ENCODE results near the gene RPS19BP1. TPM values are rescaled to one million over a fixed set of nuclear protein-coding genes. Genes with fewer than 3 reads are reported as not detected.
"Not testable (repeated sequence)": the region's sequence is repeated elsewhere in the genome, so short reads cannot be mapped to it uniquely, and the experiment has no call there.

RPS19BP1 gene
- polyA plus RNA-seq, 3 donors from 2014 or later: 139 to 239 (median 180) TPM

DNA sequence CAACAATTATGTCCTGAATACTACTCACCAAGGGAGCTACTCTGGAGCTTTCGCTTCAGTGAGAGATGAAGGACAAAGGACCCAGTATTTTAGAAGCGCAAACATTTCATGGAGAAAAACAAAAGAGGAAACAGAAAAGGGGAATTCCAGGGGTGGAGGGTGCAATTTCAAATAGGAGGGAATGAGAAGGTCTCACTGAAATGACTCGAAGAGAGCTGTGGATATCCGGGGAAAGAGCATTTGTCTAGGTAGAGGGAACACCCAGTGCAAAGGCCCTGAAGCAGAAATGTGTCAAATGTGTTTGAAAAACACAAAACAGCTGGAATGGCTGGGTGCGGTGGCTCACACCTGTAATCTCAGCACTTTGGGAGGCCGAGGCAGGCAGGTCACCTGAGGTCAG lies 2.4 kb downstream of the RPS19BP1 start:
- peaks cover 0 to 7% (median 4%) of the 10 kb centered on the region in 3 donors for H3K36me3 Mint-ChIP-seq
- peak overlapping the region; percentile 3 to 87 (median 78) for H3K27ac Mint-ChIP-seq
- peak overlapping the region in 2 of 5 donors; percentile 12 to 53 for H3K4me3 Mint-ChIP-seq

DNA sequence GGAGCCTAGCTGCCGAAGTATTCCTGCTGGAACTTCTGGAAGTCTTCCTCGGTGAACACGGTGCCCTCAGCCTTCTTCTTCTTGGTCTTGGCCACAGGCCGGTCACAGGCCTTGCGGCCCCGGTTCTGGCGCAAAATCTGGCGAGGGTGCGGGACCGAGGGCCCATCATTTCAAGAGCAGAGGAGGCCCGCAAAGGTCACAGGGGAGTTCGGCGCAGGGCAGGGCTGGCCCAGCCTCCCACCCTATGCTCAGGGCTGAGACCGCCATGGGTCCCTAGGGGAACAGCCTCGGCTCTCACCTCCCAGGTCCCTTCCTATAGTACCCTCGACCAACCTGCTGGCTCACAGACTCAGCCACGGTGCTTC lies 3.1 kb downstream of the RPS19BP1 start:
- peak overlapping the region; percentile 30 to 63 (median 42) for H3K4me3 Mint-ChIP-seq
- H3K27me3 Mint-ChIP-seq (ENCODE audit: low read depth in 3 of 3): peaks cover 2 to 13% (median 10%) of the 10 kb centered on the region in 3 donors
- H3K9me3 Mint-ChIP-seq: no peaks in the 10 kb centered on the region
- DNase-seq: no peak
- peak overlapping the region; percentile 44 to 87 (median 76) for H3K27ac Mint-ChIP-seq
- peaks cover 0 to 13% (median 7%) of the 10 kb centered on the region in 3 donors for H3K36me3 Mint-ChIP-seq
- H3K4me1 Mint-ChIP-seq: peaks cover 73 to 78% of the 10 kb centered on the region in 2 donors

More for the DNA sequence above, 2.4 kb downstream of the RPS19BP1 start:
- Mint-ChIP-seq H3K4me1 (peaks cover 68 to 72% of the 10 kb centered on the region in 2 donors), H3K9me3 (no peaks in the 10 kb centered on the region), H3K27me3 (ENCODE audit: low read depth in 3 of 3) (peaks cover 2 to 13% (median 10%) of the 10 kb centered on the region in 3 donors)
- no peak for DNase-seq

DNA sequence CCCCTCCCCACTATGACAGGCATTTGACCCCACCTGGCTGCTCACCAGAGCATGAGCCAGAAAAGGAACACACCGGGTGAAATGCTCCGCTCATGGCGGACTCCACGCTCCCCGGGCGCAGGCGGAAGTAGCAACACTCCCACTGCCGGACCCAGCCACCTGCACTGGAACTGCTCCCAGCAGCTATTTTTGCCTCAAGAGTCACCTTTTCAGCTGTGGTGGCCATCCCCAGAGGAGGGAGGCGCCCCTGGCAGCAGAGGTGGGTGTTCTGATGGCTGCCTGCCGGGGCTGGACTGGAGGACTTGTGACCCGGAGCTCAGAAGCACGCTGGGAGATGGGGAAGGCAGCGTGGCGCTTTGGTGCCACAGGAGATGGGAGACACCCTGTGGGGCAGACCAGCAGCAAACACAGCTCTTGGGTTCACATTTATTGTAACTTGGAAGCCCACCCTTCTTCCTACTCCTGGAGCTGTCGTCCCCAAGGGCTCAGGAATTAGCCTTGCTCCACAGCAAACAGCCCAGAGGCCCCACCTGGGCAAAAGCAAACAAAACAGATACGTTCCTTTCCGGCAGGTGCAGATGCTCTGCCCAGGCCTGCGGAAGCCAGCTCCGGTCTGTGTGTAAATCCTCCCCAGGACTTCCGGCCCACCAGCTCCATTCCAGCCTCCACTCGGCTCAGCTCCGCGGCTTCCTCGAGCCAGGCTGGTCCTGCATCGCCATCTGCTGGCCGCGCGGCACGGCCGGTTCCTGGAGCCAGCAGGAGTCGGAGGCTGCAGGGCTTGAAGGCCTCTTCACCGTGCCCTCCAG lies 3.7 kb downstream of the RPS19BP1 start:
- Mint-ChIP-seq H3K27me3 (ENCODE audit: low read depth in 3 of 3) (peaks cover 2 to 13% (median 10%) of the 10 kb centered on the region in 3 donors), H3K9me3 (no peaks in the 10 kb centered on the region), H3K36me3 (peaks cover 0 to 14% (median 8%) of the 10 kb centered on the region in 3 donors), H3K4me3 (peak overlapping the region; percentile 30 to 63 (median 42)), H3K27ac (peak overlapping the region; percentile 37 to 87 (median 76)), H3K4me1 (peaks cover 74 to 81% of the 10 kb centered on the region in 2 donors)
- DNase-seq: peak; percentile 83 to 88 (median 86)

DNA sequence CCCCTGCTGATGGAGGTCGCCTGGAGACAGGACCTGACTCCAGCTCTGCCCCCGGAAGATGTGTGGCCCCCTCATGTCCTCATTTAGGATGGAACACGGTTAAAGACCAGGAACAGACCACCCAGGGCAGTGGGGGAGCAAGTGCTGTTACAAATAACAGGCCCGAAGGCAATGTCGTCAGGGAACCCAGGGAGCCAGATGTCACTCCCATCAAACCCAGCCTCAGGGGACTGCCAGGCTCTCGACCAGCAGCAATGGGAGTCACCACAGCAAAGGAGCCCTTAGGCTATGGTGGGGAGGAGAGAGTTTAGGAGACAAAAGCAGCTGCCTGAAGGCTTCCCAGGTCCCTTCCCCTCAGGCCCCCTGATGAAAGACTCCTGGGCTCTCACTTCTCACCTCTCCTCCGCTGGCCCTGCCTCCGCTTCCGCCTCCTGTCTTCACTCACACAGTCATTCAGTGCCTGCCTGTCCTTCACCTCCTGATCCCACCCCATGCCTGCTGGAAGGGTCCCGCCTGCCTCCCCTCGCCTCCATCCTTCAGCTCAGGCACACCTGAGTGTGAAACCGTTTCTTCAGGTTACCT lies 4.4 kb downstream of the RPS19BP1 start:
- DNase-seq: no peak
- Mint-ChIP-seq H3K4me3 (no peak overlapping the region), H3K36me3 (peaks cover 0 to 16% (median 8%) of the 10 kb centered on the region in 3 donors), H3K27me3 (ENCODE audit: low read depth in 3 of 3) (peaks cover 5 to 13% (median 12%) of the 10 kb centered on the region in 3 donors), H3K4me1 (peaks cover 77 to 85% of the 10 kb centered on the region in 2 donors), H3K9me3 (no peaks in the 10 kb centered on the region), H3K27ac (peak overlapping the region in 5 of 6 donors; percentile 8 to 57 (median 28))

DNA sequence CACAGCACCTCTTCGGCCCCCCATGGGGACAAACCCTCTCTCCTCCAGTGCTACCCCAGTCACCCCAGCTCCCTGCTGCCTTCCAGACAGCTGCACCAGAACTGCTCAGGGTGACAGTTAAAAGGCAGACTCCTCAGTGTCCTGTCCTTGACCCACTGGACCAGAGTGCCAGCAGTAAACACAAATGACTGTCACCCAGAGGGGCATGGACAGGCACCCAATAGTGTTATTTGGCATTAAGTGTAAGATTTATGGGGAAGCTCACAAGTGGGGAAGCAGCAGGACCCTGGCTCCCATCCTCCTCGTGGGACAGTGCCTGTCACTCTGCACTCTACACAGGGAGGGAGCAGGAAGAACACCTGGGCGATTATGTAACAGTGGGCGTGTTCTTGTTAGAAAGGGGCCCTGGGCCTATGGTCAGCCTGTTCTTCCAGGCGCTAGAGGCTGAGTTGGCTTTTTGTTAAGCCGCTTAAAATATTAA lies 5.0 kb downstream of the RPS19BP1 start:
- peaks cover 79 to 86% of the 10 kb centered on the region in 2 donors for H3K4me1 Mint-ChIP-seq
- no peaks in the 10 kb centered on the region for H3K9me3 Mint-ChIP-seq
- no peak overlapping the region for H3K4me3 Mint-ChIP-seq
- peak overlapping the region; percentile 27 to 76 (median 63) for H3K27ac Mint-ChIP-seq
- H3K27me3 Mint-ChIP-seq (ENCODE audit: low read depth in 3 of 3): peaks cover 8 to 10% (median 8%) of the 10 kb centered on the region in 3 donors
- H3K36me3 Mint-ChIP-seq: peaks cover 5 to 18% (median 9%) of the 10 kb centered on the region in 3 donors
- no peak for DNase-seq

DNA sequence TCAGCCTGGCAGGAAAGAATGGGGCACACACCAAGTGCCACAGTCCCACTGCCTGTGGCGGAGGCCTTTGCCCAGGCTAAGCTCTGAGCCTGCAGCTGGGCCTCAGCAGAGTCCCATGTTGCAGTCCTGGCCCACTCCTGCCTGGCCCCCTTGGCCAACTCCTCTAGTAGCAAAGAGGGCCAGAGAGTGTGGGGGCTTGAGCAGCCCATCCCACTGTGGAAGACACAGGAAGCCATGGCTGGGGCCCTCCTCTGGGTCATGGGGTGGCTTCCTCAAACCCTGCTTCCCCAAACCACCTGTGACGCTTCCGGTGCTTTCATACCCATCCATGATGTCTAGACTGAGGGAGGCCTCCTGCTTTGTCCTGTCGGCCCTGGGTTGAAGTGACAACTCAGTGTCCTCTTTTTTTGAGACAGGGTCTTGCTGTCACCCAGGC lies 5.8 kb downstream of the RPS19BP1 start:
- H3K36me3 Mint-ChIP-seq: peaks cover 13 to 26% (median 14%) of the 10 kb centered on the region in 3 donors
- H3K4me3 Mint-ChIP-seq: no peak overlapping the region
- H3K27ac Mint-ChIP-seq: peak overlapping the region in 5 of 6 donors; percentile 14 to 78 (median 64)
- H3K4me1 Mint-ChIP-seq: peaks cover 81 to 86% of the 10 kb centered on the region in 2 donors
- DNase-seq: no peak
- no peaks in the 10 kb centered on the region for H3K9me3 Mint-ChIP-seq
- H3K27me3 Mint-ChIP-seq (ENCODE audit: low read depth in 3 of 3): peaks cover 8 to 14% (median 9%) of the 10 kb centered on the region in 3 donors

DNA sequence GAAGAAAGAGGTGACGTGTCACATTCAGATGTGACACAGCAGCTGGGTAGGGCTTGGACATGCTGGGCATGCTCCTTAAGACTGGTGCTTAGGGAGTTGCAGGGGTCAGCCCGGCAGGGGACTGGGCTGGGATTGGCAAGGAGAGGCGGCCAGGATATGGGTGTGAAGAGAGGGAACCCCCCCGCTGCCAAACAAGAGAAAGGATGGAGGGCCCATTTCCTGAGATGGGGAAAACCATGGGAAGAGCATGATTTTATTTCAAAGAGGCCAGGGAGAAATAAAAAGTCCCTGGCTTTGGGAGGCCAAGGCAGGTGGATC lies 6.9 kb downstream of the RPS19BP1 start:
- Mint-ChIP-seq H3K27ac (peak overlapping the region; percentile 41 to 89 (median 78)), H3K36me3 (peaks cover 14 to 33% (median 16%) of the 10 kb centered on the region in 3 donors), H3K9me3 (no peaks in the 10 kb centered on the region), H3K27me3 (ENCODE audit: low read depth in 3 of 3) (peaks cover 10 to 25% (median 16%) of the 10 kb centered on the region in 3 donors), H3K4me3 (peak overlapping the region in 1 of 5 donors; percentile 48), H3K4me1 (peaks cover 78 to 81% of the 10 kb centered on the region in 2 donors)
- no peak for DNase-seq

DNA sequence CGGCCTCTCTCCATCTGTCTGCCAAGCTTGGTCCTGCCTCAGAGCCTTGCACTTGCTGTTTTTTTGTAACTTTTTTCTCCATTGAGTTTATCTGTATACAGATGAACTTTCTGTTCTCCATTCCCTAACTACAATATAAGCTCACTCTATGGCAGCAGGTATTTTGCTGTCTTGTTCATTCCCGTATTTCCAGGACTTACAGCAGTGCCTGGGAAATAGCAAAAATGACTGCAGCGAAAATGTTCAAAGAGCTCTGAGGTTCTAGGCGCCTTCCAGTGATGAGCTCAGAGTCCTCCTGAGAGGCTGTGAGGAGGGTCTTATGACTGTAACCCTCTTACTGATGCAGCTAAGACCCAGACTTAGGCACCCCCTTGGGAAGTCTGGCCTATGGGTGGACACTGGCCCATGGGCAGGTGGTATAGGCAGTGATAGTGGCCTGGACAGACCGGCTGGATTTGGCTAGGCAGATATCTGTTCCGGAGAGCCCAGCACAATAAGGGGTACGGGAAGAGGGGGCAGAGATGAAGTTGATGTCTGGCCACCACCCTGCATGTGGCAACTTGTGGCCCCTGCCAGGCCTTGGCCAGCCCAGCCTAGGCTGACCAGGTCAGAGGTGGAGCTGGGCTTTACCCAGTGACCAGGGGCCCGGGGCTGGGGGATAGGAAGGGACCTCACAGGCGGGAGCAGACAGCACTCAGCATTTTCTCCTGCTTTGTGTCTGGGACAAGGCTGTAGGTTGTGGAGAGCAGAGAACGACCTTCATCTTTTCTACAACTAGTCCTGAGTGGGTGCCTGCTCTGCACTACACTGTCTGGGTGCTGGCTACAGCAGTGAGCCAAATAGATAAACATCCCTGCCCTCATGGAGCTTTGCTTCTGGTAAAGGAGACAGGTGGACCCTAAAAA lies 7.5 kb downstream of the RPS19BP1 start:
- H3K36me3 Mint-ChIP-seq: peaks cover 13 to 32% (median 16%) of the 10 kb centered on the region in 3 donors

DNA sequence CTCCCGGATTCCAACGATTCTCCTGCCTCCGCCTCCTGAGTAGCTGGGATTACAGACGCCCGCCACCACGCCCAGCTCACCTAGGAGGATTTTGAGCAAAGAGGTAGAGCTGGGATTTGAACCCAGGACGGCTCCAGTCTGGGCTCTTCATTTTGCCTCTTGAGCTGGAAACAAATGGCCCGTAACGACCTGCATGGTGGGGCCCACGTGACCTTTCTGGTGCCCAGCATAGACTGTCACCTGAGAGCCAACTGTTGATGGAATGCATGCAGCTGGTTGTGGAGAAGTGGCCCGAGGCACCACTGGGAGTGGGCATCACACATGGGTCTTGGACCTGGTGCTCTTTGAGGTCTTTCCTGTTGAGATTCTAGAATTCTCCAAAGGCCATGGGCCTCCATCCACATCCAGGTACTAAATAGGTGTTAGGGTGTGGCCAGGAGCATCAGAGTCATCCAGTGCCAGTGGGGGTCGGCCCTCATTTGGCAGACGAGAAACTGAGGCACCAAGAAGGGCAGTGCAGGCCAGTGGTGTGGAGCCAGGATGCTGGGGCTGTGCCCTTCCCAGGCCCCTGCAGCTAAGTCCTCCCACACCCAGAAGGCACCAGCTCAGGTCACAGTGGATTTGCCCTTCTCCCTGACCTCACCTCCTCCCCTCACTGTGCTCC lies 8.3 kb downstream of the RPS19BP1 start:
- Mint-ChIP-seq H3K27me3 (ENCODE audit: low read depth in 3 of 3) (peaks cover 16 to 35% (median 20%) of the 10 kb centered on the region in 3 donors), H3K9me3 (no peaks in the 10 kb centered on the region), H3K4me1 (peaks cover 70% of the 10 kb centered on the region in 2 donors), H3K27ac (peak overlapping the region in 5 of 6 donors; percentile 55 to 89 (median 76)), H3K36me3 (peaks cover 10 to 29% (median 16%) of the 10 kb centered on the region in 3 donors), H3K4me3 (peak overlapping the region in 3 of 5 donors; percentile 15 to 65 (median 30))
- DNase-seq: no peak

More for the DNA sequence above, 7.5 kb downstream of the RPS19BP1 start:
- peaks cover 15 to 31% (median 21%) of the 10 kb centered on the region in 3 donors for H3K27me3 Mint-ChIP-seq (ENCODE audit: low read depth in 3 of 3)
- H3K4me1 Mint-ChIP-seq: peaks cover 75 to 76% of the 10 kb centered on the region in 2 donors
- no peak for DNase-seq
- peak overlapping the region in 3 of 5 donors; percentile 48 to 65 (median 64) for H3K4me3 Mint-ChIP-seq
- no peaks in the 10 kb centered on the region for H3K9me3 Mint-ChIP-seq
- H3K27ac Mint-ChIP-seq: peak overlapping the region; percentile 46 to 89 (median 74)

DNA sequence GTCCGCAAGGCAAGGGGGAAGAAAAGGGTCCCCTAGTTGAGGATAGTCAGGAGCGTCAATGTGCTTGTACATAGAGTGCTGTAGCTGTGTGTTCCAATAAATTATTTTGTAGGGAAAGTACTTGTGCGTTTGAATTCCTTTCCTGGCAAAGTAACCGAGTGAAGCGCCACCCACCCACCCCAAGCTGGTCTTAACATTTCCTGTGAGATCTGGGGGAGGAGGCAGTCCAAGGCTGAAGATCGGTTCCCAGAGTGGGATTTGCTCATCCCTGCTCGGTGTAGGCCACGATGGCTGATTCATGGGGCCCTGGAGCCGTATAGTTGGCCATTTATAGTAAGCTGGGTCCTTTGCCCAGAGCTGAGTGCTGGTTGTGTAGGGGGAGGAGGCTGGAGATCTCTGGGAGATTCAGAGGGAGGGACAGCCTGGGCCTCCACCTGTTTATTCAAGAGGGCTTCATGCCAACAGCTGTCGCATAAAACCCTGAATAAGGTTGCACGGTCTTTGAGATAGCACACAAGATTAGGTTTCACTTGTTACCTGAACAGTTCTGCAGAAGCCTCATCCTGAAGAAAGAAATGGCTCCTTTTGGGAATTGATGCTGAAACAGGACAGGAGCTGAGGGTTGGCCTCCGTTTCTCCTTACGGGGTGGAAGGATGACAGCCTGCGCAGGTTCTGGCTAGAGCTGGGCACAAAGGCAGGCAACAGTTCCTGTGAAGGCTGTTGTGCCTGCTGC lies 9.8 kb downstream of the RPS19BP1 start:
- Mint-ChIP-seq H3K27ac (peak overlapping the region; percentile 78 to 99 (median 98)), H3K9me3 (no peaks in the 10 kb centered on the region), H3K36me3 (peaks cover 10 to 29% (median 16%) of the 10 kb centered on the region in 3 donors), H3K4me1 (peaks cover 62 to 67% of the 10 kb centered on the region in 2 donors), H3K27me3 (ENCODE audit: low read depth in 3 of 3) (peaks cover 14 to 35% (median 22%) of the 10 kb centered on the region in 3 donors), H3K4me3 (peak overlapping the region; percentile 92 to 99 (median 96))
- DNase-seq: peak in 1 of 3 donors; percentile 22

DNA sequence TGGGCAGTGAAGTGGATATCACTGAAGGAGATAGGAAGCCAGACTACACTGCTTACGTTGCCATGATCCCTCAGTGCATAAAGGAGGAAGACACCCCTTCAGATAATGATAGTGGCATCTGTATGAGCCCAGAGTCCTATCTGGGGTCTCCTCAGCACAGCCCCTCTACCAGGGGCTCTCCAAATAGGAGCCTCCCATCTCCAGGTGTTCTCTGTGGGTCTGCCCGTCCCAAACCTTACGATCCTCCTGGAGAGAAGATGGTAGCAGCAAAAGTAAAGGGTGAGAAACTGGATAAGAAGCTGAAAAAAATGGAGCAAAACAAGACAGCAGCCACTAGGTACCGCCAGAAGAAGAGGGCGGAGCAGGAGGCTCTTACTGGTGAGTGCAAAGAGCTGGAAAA lies 10.5 kb downstream of the RPS19BP1 start:
- peak overlapping the region; percentile 92 to 99 (median 96) for H3K4me3 Mint-ChIP-seq
- not testable (repeated sequence) for H3K9me3 Mint-ChIP-seq, DNase-seq
- peak overlapping the region; percentile 78 to 99 (median 98) for H3K27ac Mint-ChIP-seq
- H3K4me1 Mint-ChIP-seq: peaks cover 56 to 60% of the 10 kb centered on the region in 2 donors
- peaks cover 11 to 35% (median 22%) of the 10 kb centered on the region in 3 donors for H3K27me3 Mint-ChIP-seq (ENCODE audit: low read depth in 3 of 3)
- peaks cover 11 to 30% (median 16%) of the 10 kb centered on the region in 3 donors for H3K36me3 Mint-ChIP-seq

Measured in immature natural killer cell (primary cell).